ENCODE measurements around the gene PDILT. TPM values are rescaled to one million over a fixed set of nuclear protein-coding genes. Genes with fewer than 3 reads are reported as not detected.

The PDILT gene
- total RNA-seq, 3 donors from 2014 or later, result not detected

DNA sequence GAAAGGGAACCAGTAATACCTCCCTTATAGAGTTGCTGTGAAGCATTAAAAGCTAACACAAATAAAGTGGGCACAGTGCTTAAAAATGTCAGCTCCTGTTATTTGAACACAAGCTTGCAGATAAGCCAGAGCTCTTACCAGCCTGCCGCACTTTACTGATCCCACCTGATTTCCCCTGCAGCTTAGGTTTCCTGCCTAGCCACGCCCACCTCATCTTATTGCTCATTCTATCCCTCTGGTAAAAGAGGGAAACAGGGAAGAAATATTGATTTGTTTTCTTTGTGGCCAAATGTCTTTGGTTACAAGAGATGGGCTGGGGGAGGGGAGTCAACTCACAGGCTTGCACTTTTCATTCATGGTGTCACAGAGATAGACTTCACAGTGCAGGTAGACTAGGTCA, 67.6 kb downstream of the PDILT start:
- Histone ChIP-seq H3K4me1 (no peaks in the 10 kb centered on the region), H3K36me3 (no peaks in the 10 kb centered on the region), H3K9me3 (no peaks in the 10 kb centered on the region), H3K27ac (no peak overlapping the region), H3K4me3 (no peak overlapping the region), H3K27me3 (no peaks in the 10 kb centered on the region)
- DNase-seq (ENCODE audit: low spot score in 2 of 2), result no peak
- no peak for TF ChIP-seq POLR2A (IDR thresholded peaks at IDR 0.05)
- TF ChIP-seq POLR2AphosphoS5 (IDR thresholded peaks at IDR 0.05), result no peak
- TF ChIP-seq CTCF (IDR thresholded peaks at IDR 0.05), result no peak
- intact Hi-C loops (cut with DNase I; ENCODE audit: low total_unique reads), result no loop called here

DNA sequence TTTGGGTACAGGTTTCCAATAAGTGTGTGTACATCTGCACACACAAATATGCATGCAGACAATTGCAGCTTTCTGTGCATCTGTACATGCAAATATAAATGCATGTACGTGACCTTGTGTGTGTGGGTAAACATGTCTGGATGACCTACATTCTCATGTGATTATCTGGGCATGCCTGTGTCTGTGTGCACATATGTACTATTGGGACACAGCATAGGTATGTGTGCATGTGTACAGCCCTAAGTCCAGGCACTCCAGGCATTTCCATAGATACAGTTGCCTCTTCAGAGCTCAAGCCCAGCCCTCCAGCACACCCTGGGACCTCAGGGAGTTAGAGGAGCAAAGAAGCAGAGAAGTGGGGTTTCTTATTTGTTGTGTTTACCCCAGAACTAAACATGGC, 70.1 kb downstream of the PDILT start:
- Histone ChIP-seq H3K36me3 (no peaks in the 10 kb centered on the region), H3K9me3 (no peaks in the 10 kb centered on the region), H3K4me3 (no peak overlapping the region), H3K4me1 (no peaks in the 10 kb centered on the region), H3K27me3 (no peaks in the 10 kb centered on the region), H3K27ac (no peak overlapping the region)
- DNase-seq (ENCODE audit: low spot score in 2 of 2), result no peak
- TF ChIP-seq CTCF (IDR thresholded peaks at IDR 0.05), result no peak
- no peak for TF ChIP-seq POLR2A (IDR thresholded peaks at IDR 0.05)
- TF ChIP-seq POLR2AphosphoS5 (IDR thresholded peaks at IDR 0.05), result no peak
- intact Hi-C loops (cut with DNase I; ENCODE audit: low total_unique reads), result no loop called here

- H3K36me3 ChIP-seq, result no peaks in the 10 kb centered on the region
- TF ChIP-seq POLR2AphosphoS5 (IDR thresholded peaks at IDR 0.05), result no peak
- no peak for TF ChIP-seq POLR2A (IDR thresholded peaks at IDR 0.05)
- TF ChIP-seq CTCF (IDR thresholded peaks at IDR 0.05), result no peak
- H3K4me3 ChIP-seq, result no peak overlapping the region
- H3K9me3 ChIP-seq, result no peaks in the 10 kb centered on the region
- intact Hi-C loops (cut with DNase I; ENCODE audit: low total_unique reads), result no loop called here
- H3K27ac ChIP-seq, result no peak overlapping the region
- no peak for DNase-seq (ENCODE audit: low spot score in 2 of 2)
- no peaks in the 10 kb centered on the region for H3K4me1 ChIP-seq
- no peaks in the 10 kb centered on the region for H3K27me3 ChIP-seq
Observed at GRCh38 chr16:20333120-20333519, 71.4 kb downstream of the PDILT start.

- Histone ChIP-seq H3K27ac (no peak overlapping the region), H3K27me3 (no peaks in the 10 kb centered on the region), H3K4me1 (no peaks in the 10 kb centered on the region), H3K4me3 (no peak overlapping the region), H3K36me3 (no peaks in the 10 kb centered on the region), H3K9me3 (no peaks in the 10 kb centered on the region)
- DNase-seq (ENCODE audit: low spot score in 2 of 2), result no peak
- intact Hi-C loops (cut with DNase I; ENCODE audit: low total_unique reads), result no loop called here
- TF ChIP-seq POLR2A (IDR thresholded peaks at IDR 0.05), result no peak
- no peak for TF ChIP-seq POLR2AphosphoS5 (IDR thresholded peaks at IDR 0.05)
- TF ChIP-seq CTCF (IDR thresholded peaks at IDR 0.05), result no peak
Observed at GRCh38 chr16:20332411-20332810, 72.1 kb downstream of the PDILT start.

DNA sequence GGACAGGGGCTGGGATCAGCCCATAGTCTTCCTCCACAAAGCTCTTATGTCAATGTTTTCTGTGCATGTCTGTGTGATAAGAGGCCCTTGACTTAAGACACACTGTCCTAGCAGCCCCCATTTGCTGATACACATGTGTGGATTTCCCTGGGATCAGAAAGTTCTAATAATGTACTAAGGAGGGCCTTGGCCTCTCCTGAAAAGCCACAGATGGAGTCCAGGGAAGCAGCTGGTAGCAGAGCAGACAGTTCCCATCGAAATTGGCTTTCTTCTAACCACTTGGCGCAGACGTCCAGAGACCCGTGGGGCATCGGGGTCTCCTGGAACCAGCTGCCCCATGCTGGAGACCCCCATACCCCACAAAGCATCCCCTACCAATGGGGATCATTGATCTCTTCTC, 72.9 kb downstream of the PDILT start:
- H3K9me3 ChIP-seq, result no peaks in the 10 kb centered on the region
- no peak overlapping the region for H3K27ac ChIP-seq
- no peaks in the 10 kb centered on the region for H3K4me1 ChIP-seq
- no peaks in the 10 kb centered on the region for H3K36me3 ChIP-seq
- H3K4me3 ChIP-seq, result no peak overlapping the region
- DNase-seq (ENCODE audit: low spot score in 2 of 2), result no peak
- TF ChIP-seq CTCF (IDR thresholded peaks at IDR 0.05) (no peak), POLR2A (IDR thresholded peaks at IDR 0.05) (no peak), POLR2AphosphoS5 (IDR thresholded peaks at IDR 0.05) (no peak)
- no peaks in the 10 kb centered on the region for H3K27me3 ChIP-seq
- intact Hi-C loops (cut with DNase I; ENCODE audit: low total_unique reads), result no loop called here
